Measurements from ENCODE around the gene GDF7. TPM values are rescaled to one million over a fixed set of nuclear protein-coding genes. Genes with fewer than 3 reads are reported as not detected.

GDF7 gene
- total RNA-seq, 1 donor from 2014 or later = 3.0 TPM

DNA sequence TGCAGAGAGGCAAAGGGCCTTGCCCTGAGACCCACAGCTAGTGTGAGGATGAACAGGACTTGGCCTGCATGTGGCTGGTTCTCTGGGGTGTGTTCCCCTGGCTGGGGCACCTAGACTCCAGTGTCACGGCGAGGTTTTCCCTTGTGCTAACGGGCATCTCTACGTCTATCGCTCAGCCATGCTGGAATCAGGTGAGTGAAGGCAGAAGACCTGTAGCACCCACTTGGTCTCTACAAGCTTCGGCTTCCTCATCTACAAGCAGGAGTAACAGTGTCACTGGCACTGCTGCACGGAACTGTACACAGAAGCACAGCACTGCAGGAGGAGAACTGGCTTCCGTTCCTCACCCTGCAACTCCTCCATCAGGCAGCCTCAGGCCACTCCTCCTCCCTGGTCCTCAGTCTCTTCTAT, 46.7 kb upstream of the GDF7 start:
- Mint-ChIP-seq H3K4me1 (peaks cover 19% of the 10 kb centered on the region), H3K4me3 (no peak overlapping the region), H3K9me3 (no peaks in the 10 kb centered on the region), H3K27me3 (ENCODE audit: low read depth) (no peaks in the 10 kb centered on the region), H3K27ac (no peak overlapping the region), H3K36me3 (peaks cover 7% of the 10 kb centered on the region)
- TF ChIP-seq CTCF (IDR thresholded peaks at IDR 0.05; ENCODE audit: unreplicated experiment) = no peak
- DNase-seq (ENCODE audit: low spot score in 2 of 2, unreplicated experiment in 2 of 2) = no peak

DNA sequence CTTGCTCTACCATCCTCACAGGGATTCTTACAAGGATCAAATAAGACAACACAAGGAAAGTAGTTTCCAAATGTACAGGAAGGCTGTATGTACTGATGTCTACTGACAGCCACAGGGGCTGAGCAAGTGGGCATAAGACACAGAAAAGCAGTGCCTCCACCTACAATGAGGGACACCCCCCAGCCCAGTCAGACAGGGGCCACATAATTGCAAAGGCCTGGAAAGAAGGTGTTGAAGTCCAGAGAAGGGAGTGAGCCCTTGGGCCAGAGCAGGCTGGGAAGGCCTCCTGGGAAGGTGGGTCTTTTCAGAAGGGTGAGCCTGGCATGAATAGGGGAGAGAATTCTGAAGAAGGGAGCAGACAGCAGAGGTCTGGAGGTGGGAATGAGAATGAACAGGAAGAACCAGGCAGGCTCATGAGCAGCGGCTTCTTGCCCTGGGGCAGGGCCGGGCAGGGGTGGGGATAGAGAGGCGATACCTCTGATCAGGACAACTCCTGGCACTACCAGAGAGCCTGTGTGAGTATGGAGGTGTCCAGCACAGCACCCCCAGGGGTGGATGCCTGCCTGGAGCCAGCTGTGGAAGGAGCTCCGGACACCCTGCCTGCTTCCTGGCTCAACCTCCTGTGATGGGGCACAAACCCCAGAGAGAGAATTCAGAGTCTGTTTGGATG, 46.1 kb upstream of the GDF7 start:
- H3K9me3 Mint-ChIP-seq = no peaks in the 10 kb centered on the region
- no peak for TF ChIP-seq CTCF (IDR thresholded peaks at IDR 0.05; ENCODE audit: unreplicated experiment)
- H3K36me3 Mint-ChIP-seq = peaks cover 7% of the 10 kb centered on the region
- no peak overlapping the region for H3K27ac Mint-ChIP-seq
- H3K4me1 Mint-ChIP-seq = peaks cover 19% of the 10 kb centered on the region
- no peaks in the 10 kb centered on the region for H3K27me3 Mint-ChIP-seq (ENCODE audit: low read depth)
- no peak for DNase-seq (ENCODE audit: low spot score in 2 of 2, unreplicated experiment in 2 of 2)
- no peak overlapping the region for H3K4me3 Mint-ChIP-seq

DNA sequence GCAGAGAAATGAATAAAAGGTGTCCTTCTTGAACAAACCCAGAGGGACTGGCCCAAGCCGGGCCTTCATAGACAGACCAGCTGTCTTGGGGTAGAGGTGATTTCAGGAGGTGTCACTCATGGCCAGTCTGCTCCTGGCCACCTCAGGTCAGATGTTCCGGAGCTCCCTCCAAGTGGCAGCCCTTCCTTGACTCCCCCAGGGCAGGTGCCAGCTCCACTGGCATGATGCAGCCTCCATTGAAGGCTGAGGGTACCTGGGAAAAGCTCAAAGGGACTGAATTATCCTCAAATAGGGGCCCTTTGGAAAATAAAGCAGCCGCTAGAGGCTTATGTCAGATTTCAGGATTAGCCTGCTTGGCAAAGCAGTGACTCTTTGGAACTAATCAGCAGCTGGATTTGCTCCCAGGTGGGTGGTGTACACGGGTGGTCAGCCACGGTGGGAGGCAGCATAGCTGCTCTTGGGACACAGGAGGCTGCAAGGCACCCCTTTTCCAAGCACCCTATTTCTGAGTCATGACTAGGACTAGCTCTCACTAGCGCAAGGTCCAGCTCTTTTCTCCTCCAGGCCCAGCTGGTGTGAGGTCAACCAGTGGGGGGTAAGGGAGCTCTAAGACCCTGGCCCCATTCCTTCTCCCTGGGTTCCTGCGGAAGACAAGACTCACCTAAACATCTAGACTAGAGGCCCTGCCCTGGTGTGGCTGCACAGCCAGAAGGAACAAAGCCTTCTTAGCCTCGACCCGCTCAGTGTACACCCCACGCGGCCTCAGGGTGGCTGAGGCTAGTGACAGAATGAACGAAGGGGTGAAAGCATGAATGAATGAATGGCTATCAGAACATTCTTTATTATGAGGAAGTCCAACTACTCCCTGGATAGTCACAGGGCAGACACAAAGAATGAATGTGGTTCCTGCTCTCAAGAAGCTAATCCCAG, 45.3 kb upstream of the GDF7 start:
- Mint-ChIP-seq H3K4me3 (no peak overlapping the region), H3K4me1 (peaks cover 17% of the 10 kb centered on the region), H3K27me3 (ENCODE audit: low read depth) (no peaks in the 10 kb centered on the region), H3K27ac (no peak overlapping the region), H3K36me3 (peaks cover 7% of the 10 kb centered on the region), H3K9me3 (no peaks in the 10 kb centered on the region)
- DNase-seq (ENCODE audit: low spot score in 2 of 2, unreplicated experiment in 2 of 2) = no peak
- TF ChIP-seq CTCF (IDR thresholded peaks at IDR 0.05; ENCODE audit: unreplicated experiment) = no peak

- Mint-ChIP-seq H3K9me3 (no peaks in the 10 kb centered on the region), H3K4me3 (no peak overlapping the region), H3K4me1 (peaks cover 11% of the 10 kb centered on the region), H3K27me3 (ENCODE audit: low read depth) (no peaks in the 10 kb centered on the region), H3K27ac (no peak overlapping the region), H3K36me3 (peaks cover 7% of the 10 kb centered on the region)
- no peak for DNase-seq (ENCODE audit: low spot score in 2 of 2, unreplicated experiment in 2 of 2)
- TF ChIP-seq CTCF (IDR thresholded peaks at IDR 0.05; ENCODE audit: unreplicated experiment) = no peak
Measured at GRCh38 chr2:20622296-20622686, 44.7 kb upstream of the GDF7 start.

DNA sequence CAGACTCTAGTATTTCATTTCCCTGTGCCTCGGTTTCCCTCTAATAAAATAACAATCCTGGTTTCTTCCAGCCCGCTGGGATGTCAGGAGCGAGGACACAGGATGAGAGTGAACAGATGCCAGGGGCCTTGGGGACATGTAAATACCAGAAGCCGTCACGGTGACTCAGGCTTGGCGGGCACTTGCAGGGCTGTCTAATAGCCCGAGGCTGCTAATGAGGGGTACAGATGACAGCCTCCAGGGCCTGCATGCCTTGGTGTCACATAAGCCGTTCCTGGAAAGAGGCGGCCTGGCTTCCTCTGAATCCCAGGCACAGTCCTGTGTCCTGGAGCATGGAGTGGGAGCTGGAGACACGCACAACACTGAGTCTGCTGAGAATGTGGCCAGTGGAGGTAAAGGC, 44.2 kb upstream of the GDF7 start:
- DNase-seq (ENCODE audit: low spot score in 2 of 2, unreplicated experiment in 2 of 2) = no peak
- Mint-ChIP-seq H3K9me3 (no peaks in the 10 kb centered on the region), H3K27ac (no peak overlapping the region), H3K27me3 (ENCODE audit: low read depth) (no peaks in the 10 kb centered on the region), H3K36me3 (peaks cover 7% of the 10 kb centered on the region), H3K4me3 (no peak overlapping the region), H3K4me1 (peaks cover 6% of the 10 kb centered on the region)
- TF ChIP-seq CTCF (IDR thresholded peaks at IDR 0.05; ENCODE audit: unreplicated experiment) = no peak
